Tibial nerve (tissue), 4 donors: ENCODE results near the gene ARRDC1. TPM values are rescaled to one million over a fixed set of nuclear protein-coding genes. Genes with fewer than 3 reads are reported as not detected.

Source experiments
- DNase-seq, 2 donors: peaks; one replicate each; pipeline ENCODE4 v3.0.0-alpha.2; 2019; ENCODE audit warnings: low spot score in 2 of 2
- H3K27ac ChIP-seq, 4 donors: fragments of 200-600 bp; sonication (generic) in 3 of 4; one replicate each; pipeline ENCODE4 v1.5.1; 2017 to 2019; ENCODE audit warnings: mild to moderate bottlenecking in 1 of 4
- H3K27me3 ChIP-seq, 2 donors: fragments of 200-600 bp; sonication (generic) in 1 of 2; one replicate each; pipeline versions ENCODE4 v1.5.1 to v1.6.0; 2017 to 2019
- H3K36me3 ChIP-seq, 3 donors: fragments of 200-600 bp; sonication (generic); one replicate each; pipeline ENCODE4 v1.5.1; 2018 to 2019
- H3K4me1 ChIP-seq, 4 donors: fragments of 200-600 bp; sonication (generic) in 3 of 4; one replicate each; pipeline ENCODE4 v1.5.1; 2017 to 2019
- H3K4me3 ChIP-seq, 4 donors: fragments of 200-600 bp; sonication (generic) in 3 of 4; one replicate each; pipeline ENCODE4 v1.5.1; 2017 to 2019; ENCODE audit warnings: mild to moderate bottlenecking in 1 of 4, moderate library complexity in 1 of 4
- H3K9me3 ChIP-seq, 4 donors: fragments of 200-600 bp; sonication (generic) in 3 of 4; one replicate each; pipeline ENCODE4 v1.5.1; 2017 to 2019
- EP300 ChIP-seq, 2 donors: sonication (generic); formaldehyde crosslinking; IDR thresholded peaks; one replicate each; pipeline ENCODE4 v1.6.1; 2017; ENCODE audit warnings: antibody characterized with exemption in 2 of 2, mild to moderate bottlenecking in 1 of 2
- POLR2A ChIP-seq, 2 donors: fragments of 450-650 bp; IDR thresholded peaks; one replicate each; pipeline ENCODE4 v1.6.1; 2017; ENCODE audit warnings: antibody characterized with exemption in 2 of 2, mild to moderate bottlenecking in 2 of 2, moderate library complexity in 2 of 2
- WGBS, 2 donors: methylation state at CpG; one replicate each; pipeline ENCODE4 v1.1.5; 2018; 5-methylcytosine and 5-hydroxymethylcytosine counted together
- total RNA-seq, 4 donors: library from RNA; depleted of rRNA; stranded (reverse); fragments of >200 nt; gene quantifications; one replicate each; pipeline ENCODE4 v1.1.0, GENCODE V29; 2016
- TF ChIP-seq, protein P1 (sequence below), 5 experiments: fragments of 200-600 bp in 3 of 5; fragments of 450-650 bp in 2 of 5; sonication (generic) in 3 of 5; IDR thresholded peaks; one replicate each; pipeline ENCODE4 v1.5.1; 2016 to 2019; ENCODE audit warnings: antibody characterized with exemption in 5 of 5, mild to moderate bottlenecking in 3 of 5, moderate library complexity in 2 of 5

Gene ARRDC1
- total RNA-seq, 4 donors from 2014 or later: 26.4 to 83.1 (median 50.1) TPM

DNA sequence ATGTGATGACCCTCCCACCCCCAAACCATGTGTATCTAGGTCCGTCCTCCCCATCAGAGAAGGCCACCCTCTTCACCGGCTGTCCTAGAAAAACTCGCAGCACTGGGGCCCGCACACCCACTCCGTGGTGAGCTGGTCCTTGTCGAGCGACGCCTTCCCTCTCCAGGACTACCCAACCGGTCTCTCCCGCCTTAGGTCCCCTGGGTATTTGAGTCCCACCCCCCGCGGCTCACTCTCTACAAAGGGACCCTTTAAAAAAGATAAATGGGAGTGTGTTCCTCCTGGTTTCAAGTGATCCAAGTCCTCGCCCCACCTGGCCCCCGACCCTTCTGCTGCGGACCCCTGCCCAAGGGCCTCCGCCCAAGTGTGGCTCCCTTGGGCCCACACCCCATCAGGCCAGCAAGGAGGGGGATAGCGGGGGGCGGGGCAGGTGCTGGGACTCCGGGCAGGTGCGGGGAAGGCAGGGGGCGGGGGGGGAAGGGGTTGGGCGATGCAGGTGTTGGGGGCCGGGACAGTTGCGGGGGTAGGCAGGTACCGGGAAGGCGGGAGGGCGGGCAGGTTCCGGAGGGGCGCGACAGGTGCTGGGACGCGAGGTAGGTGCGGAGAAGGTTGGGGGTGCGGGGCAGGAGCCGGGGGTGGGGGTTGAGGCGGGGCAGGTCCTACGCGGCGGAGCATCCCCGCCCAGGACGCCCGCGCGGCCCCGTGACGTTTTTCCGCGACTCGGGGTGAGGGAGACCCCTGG lies 970 bp upstream of the ARRDC1 start:
- no peaks in the 10 kb centered on the region for H3K27me3 ChIP-seq
- no peaks in the 10 kb centered on the region for H3K36me3 ChIP-seq
- WGBS, 2 donors: 13 to 17% methylated on average over 23 to 32 of the region's 49 CpGs
- TF ChIP-seq EP300 (IDR thresholded peaks at IDR 0.05) (no peak), POLR2A (IDR thresholded peaks at IDR 0.05) (no peak)
- TF ChIP-seq, protein P1, sequence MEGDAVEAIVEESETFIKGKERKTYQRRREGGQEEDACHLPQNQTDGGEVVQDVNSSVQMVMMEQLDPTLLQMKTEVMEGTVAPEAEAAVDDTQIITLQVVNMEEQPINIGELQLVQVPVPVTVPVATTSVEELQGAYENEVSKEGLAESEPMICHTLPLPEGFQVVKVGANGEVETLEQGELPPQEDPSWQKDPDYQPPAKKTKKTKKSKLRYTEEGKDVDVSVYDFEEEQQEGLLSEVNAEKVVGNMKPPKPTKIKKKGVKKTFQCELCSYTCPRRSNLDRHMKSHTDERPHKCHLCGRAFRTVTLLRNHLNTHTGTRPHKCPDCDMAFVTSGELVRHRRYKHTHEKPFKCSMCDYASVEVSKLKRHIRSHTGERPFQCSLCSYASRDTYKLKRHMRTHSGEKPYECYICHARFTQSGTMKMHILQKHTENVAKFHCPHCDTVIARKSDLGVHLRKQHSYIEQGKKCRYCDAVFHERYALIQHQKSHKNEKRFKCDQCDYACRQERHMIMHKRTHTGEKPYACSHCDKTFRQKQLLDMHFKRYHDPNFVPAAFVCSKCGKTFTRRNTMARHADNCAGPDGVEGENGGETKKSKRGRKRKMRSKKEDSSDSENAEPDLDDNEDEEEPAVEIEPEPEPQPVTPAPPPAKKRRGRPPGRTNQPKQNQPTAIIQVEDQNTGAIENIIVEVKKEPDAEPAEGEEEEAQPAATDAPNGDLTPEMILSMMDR (IDR thresholded peaks at IDR 0.05): no peak
- H3K4me3 ChIP-seq: peak overlapping the region; percentile 54 to 78 (median 66)
- peaks cover 0 to 47% (median 18%) of the 10 kb centered on the region in 4 donors for H3K4me1 ChIP-seq
- H3K9me3 ChIP-seq: no peaks in the 10 kb centered on the region
- DNase-seq: no peak
- H3K27ac ChIP-seq: peak overlapping the region; percentile 55 to 80 (median 69)

DNA sequence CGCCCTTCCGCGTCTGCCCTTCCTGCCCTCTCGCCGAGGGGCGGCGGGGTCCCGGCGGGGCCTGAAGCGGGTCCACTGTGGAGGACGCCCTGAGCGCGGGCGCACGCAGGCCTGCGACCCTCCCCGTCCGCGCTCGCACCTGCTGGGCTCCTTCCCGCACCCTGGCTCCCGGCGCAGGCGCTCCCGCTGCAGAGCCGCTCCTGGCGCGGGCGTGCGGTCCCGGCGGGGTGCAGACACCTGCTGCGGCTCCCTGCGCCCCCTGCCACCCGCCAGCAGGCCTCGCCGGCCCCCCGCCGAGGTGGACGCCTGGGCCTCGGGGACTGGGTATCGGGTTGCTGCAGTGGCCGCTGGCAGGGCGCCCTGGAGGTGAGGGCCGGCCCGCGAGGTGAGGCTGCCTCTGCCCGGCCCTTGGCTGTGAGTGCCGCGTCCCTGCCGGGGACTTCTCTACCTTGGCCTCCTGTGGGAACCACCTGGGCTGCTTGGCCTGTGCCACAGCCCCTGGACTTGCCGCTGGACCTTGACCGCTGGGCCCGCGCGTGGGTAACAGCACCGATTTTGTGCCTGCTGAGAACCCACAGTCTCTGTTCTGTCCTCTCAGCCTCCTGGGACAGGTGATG lies 627 bp downstream of the ARRDC1 start:
- no peaks in the 10 kb centered on the region for H3K27me3 ChIP-seq
- DNase-seq: no peak
- TF ChIP-seq POLR2A (IDR thresholded peaks at IDR 0.05): no peak
- TF ChIP-seq, protein P1 (IDR thresholded peaks at IDR 0.05): no peak
- no peak for TF ChIP-seq EP300 (IDR thresholded peaks at IDR 0.05)
- no peaks in the 10 kb centered on the region for H3K9me3 ChIP-seq
- peak overlapping the region; percentile 30 to 84 (median 66) for H3K4me3 ChIP-seq
- H3K36me3 ChIP-seq: no peaks in the 10 kb centered on the region
- peak overlapping the region; percentile 3 to 93 (median 85) for H3K27ac ChIP-seq
- 5 to 17% methylated on average over 13 to 51 of the region's 57 CpGs for WGBS, 2 donors
- peaks cover 0 to 51% (median 18%) of the 10 kb centered on the region in 4 donors for H3K4me1 ChIP-seq

DNA sequence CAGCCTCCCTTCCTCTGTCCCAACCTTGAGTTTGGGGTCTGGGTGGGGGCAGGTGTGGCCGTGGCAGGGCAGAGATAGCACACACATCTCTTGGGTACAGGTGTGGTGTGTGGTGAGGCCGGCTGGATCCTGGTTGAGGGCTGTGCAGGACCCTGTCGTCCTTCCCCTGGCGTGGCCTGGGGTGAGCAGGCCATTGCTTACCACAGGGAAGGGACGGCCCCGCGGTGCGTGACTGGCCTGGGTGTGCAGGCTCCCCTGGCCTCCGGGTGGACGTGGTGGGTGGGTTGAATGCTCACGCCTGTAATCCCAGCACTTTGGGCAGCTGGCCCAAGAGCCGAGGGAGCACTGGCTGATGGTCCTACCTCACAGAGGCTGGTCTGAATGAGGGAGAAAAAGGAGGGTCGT lies 1.2 kb downstream of the ARRDC1 start:
- Histone ChIP-seq H3K36me3 (no peaks in the 10 kb centered on the region), H3K27me3 (no peaks in the 10 kb centered on the region), H3K4me3 (peak overlapping the region in 3 of 4 donors; percentile 30 to 77 (median 56)), H3K4me1 (peaks cover 0 to 55% (median 22%) of the 10 kb centered on the region in 4 donors), H3K27ac (peak overlapping the region in 2 of 4 donors; percentile 89 to 93), H3K9me3 (no peaks in the 10 kb centered on the region)
- no peak for TF ChIP-seq POLR2A (IDR thresholded peaks at IDR 0.05)
- WGBS, 2 donors: 21 to 26% methylated on average over 11 to 13 of the region's 13 CpGs
- no peak for DNase-seq

DNA sequence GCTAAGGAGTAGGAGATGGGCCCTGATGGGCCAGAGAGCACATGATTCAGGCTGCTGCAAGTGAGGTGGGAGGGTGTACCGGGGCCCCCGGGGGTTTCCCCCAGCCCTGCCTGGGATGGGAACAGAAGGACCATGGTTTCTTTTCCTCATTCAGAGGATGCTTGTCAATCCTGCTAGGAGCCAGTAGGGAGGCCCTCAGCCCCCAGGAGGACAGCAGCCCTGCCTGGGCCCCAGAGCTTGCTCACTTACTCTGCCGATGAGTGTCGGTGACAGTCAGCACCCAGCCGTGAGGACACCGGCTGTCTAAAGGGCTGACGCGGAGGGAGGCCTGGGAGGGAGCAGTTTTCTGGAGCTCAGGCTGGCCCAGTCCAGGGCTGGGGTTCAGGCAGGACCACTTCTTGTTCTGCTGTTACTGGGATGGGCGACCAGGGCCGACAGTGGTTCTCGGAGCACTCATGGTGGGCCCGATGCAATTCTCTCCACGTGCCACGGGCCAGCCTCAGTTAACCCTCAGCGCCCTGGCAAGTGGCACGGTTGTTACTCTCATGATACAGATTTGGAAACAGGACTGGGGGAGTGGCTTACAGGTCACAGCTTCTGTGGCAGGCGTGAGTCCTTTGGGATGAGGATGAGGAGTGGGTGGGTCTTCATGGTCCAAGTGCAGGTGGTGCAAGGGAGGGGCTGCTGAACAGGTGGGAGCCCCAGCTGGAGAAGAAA lies 1.8 kb downstream of the ARRDC1 start:
- H3K27me3 ChIP-seq: no peaks in the 10 kb centered on the region
- peaks cover 0 to 60% (median 28%) of the 10 kb centered on the region in 4 donors for H3K4me1 ChIP-seq
- WGBS, 2 donors: 29 to 43% methylated on average over 13 to 17 of the region's 17 CpGs
- TF ChIP-seq, protein P1 (IDR thresholded peaks at IDR 0.05): no peak
- TF ChIP-seq POLR2A (IDR thresholded peaks at IDR 0.05) (no peak), EP300 (IDR thresholded peaks at IDR 0.05) (no peak)
- no peak overlapping the region for H3K27ac ChIP-seq
- no peaks in the 10 kb centered on the region for H3K9me3 ChIP-seq
- no peaks in the 10 kb centered on the region for H3K36me3 ChIP-seq
- DNase-seq: no peak
- H3K4me3 ChIP-seq: peak overlapping the region in 2 of 4 donors; percentile 8 to 77

DNA sequence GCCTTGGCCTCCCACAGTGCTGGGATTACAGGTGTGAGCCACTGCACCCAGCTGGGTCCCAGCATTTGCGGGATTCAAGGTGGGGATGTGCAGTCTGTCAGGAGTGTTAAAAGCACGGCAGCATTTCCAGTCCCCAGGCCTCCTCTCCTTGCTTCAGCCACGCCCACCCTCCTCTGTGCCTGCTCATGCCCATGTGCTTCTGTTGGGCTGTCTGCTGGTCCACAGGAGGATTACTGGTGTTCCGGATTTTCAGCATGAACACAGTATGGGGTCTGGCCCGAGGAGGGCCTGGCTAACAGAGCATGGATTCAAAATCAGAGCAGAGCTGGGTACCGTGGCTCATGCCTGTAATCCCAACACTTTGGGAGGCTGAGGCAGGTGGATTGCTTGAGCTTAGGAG lies 5.5 kb downstream of the ARRDC1 start:
- DNase-seq: no peak
- H3K36me3 ChIP-seq: peaks cover 0 to 31% (median 12%) of the 10 kb centered on the region in 3 donors
- H3K27ac ChIP-seq: peak overlapping the region in 1 of 4 donors; percentile 70
- no peak overlapping the region for H3K4me3 ChIP-seq
- H3K9me3 ChIP-seq: no peaks in the 10 kb centered on the region
- WGBS, 2 donors: 72 to 81% methylated on average over 6 of the region's 6 CpGs
- H3K4me1 ChIP-seq: peaks cover 0 to 56% (median 27%) of the 10 kb centered on the region in 4 donors
- TF ChIP-seq, protein P1 (IDR thresholded peaks at IDR 0.05): no peak
- TF ChIP-seq POLR2A (IDR thresholded peaks at IDR 0.05) (no peak), EP300 (IDR thresholded peaks at IDR 0.05) (no peak)
- H3K27me3 ChIP-seq: no peaks in the 10 kb centered on the region
